Spleen (tissue), 11 donors: ENCODE results near the gene ABO. TPM values are rescaled to one million over a fixed set of nuclear protein-coding genes. Genes with fewer than 3 reads are reported as not detected.
"Not testable (repeated sequence)": the region's sequence is repeated elsewhere in the genome, so short reads cannot be mapped to it uniquely, and the experiment has no call there.

Source experiments
- DNase-seq: peaks from one replicate; pipeline ENCODE4 v3.0.0-alpha.2; 2020
- H3K27ac ChIP-seq, 8 donors: fragments of 200-600 bp; sonication (generic) in 7 of 8; 1 replicate in 4 of 8; 2 replicates in 4 of 8; pipeline versions ENCODE4 v1.5.0 to v1.8.0; 2016 to 2021; ENCODE audit warnings: inconsistent platforms in 4 of 8, mild to moderate bottlenecking in 4 of 8, moderate library complexity in 1 of 8
- H3K27me3 ChIP-seq, 7 donors: fragments of 200-600 bp; sonication (generic) in 6 of 7; replicated peaks in 1 of 7; 1 replicate in 4 of 7; 2 replicates in 3 of 7; pipeline versions ENCODE4 v1.5.0 to v1.8.0; 2016 to 2021; ENCODE audit warnings: inconsistent platforms in 3 of 7, mild to moderate bottlenecking in 1 of 7
- H3K36me3 ChIP-seq, 6 donors: fragments of 200-600 bp; sonication (generic) in 5 of 6; 1 replicate in 4 of 6; 2 replicates in 2 of 6; pipeline versions ENCODE4 v1.5.0 to v1.8.0; 2016 to 2021; ENCODE audit warnings: inconsistent platforms in 2 of 6
- H3K4me1 ChIP-seq, 6 donors: fragments of 200-600 bp; sonication (generic) in 5 of 6; 1 replicate in 3 of 6; 2 replicates in 3 of 6; pipeline versions ENCODE4 v1.5.0 to v1.8.0; 2016 to 2021; ENCODE audit warnings: inconsistent platforms in 3 of 6
- H3K4me3 ChIP-seq, 8 donors: fragments of 200-600 bp; sonication (generic) in 7 of 8; 1 replicate in 4 of 8; 2 replicates in 4 of 8; pipeline versions ENCODE4 v1.5.0 to v1.8.0; 2016 to 2021; ENCODE audit warnings: inconsistent platforms in 4 of 8, mild to moderate bottlenecking in 4 of 8, moderate library complexity in 2 of 8
- H3K9me3 ChIP-seq, 8 donors: fragments of 200-600 bp; sonication (generic) in 7 of 8; 1 replicate in 4 of 8; 2 replicates in 4 of 8; pipeline versions ENCODE4 v1.5.0 to v1.8.0; 2016 to 2021; ENCODE audit warnings: inconsistent platforms in 4 of 8
- CTCF ChIP-seq, 11 experiments: fragments of 200-600 bp in 7 of 11; fragments of 450-650 bp in 4 of 11; sonication (generic) in 4 of 11; IDR thresholded peaks in 8 of 11; conservative IDR thresholded peaks in 3 of 11; 1 replicate in 7 of 11; 2 replicates in 4 of 11; pipeline versions ENCODE4 v1.4.0 to v1.8.0; 2016 to 2021; ENCODE audit warnings: antibody characterized with exemption in 11 of 11, inconsistent platforms in 4 of 11, mild to moderate bottlenecking in 1 of 11
- POLR2A ChIP-seq, 3 donors: fragments of 450-650 bp; IDR thresholded peaks; one replicate each; pipeline ENCODE4 v1.5.1; 2017; ENCODE audit warnings: antibody characterized with exemption in 3 of 3, mild to moderate bottlenecking in 1 of 3
- POLR2AphosphoS5 ChIP-seq, 3 donors: sonication (generic); formaldehyde crosslinking; IDR thresholded peaks; one replicate each; pipeline ENCODE4 v1.5.1; 2017; ENCODE audit warnings: antibody characterized with exemption in 3 of 3
- WGBS, 5 donors: extraction: QIAGEN DNeasy Blood & Tissue Kit in 3 of 5; methylation state at CpG; one replicate each; pipeline versions ENCODE4 v1.1.5 to v1.1.7; 2013 to 2018; 5-methylcytosine and 5-hydroxymethylcytosine counted together
- intact Hi-C: fragments of 100-400 bp; cut with DNase I; formaldehyde crosslinking; loops from one replicate; pipeline ENCODE4 v1.15.0; 2023; ENCODE audit warnings: low total_unique reads
- polyA plus RNA-seq, 3 donors: library from polyadenylated mRNA; stranded (reverse); fragments of 200-250 nt; gene quantifications; one replicate each; pipeline ENCODE4 v1.2.1, GENCODE V29; 2013
- total RNA-seq, 7 donors: library from RNA; depleted of rRNA in 3 of 7; stranded (reverse); fragments of >200 nt in 3 of 7; fragmentation: NEBNext Ultra II Directional in 4 of 7; extraction: Animal tissue kit (Norgen Biotek cat#: 25700) in 4 of 7; gene quantifications; one replicate each; pipeline versions ENCODE4 v1.1.0 to v1.2.1, GENCODE V29; 2016 to 2021
- donor health status: healthy with polysubstance abuse.
- donor health status: DM: no; HTN: no; CAD: no; lungs with moderate emphysema.
- donor health status: DM: no; HTN: no; CAD: no.
- donor health status: Bipolar disorder and iron deficiency.
- donor health status: healthy.
- donor health status: DM: no; HTN: no; CAD: no.
- donor health status: DM: yes; HTN: yes; CAD: no.

Gene ABO
- total and polyA plus RNA-seq, 10 donors = 0.26 to 5.8 (median 2.3) TPM

DNA sequence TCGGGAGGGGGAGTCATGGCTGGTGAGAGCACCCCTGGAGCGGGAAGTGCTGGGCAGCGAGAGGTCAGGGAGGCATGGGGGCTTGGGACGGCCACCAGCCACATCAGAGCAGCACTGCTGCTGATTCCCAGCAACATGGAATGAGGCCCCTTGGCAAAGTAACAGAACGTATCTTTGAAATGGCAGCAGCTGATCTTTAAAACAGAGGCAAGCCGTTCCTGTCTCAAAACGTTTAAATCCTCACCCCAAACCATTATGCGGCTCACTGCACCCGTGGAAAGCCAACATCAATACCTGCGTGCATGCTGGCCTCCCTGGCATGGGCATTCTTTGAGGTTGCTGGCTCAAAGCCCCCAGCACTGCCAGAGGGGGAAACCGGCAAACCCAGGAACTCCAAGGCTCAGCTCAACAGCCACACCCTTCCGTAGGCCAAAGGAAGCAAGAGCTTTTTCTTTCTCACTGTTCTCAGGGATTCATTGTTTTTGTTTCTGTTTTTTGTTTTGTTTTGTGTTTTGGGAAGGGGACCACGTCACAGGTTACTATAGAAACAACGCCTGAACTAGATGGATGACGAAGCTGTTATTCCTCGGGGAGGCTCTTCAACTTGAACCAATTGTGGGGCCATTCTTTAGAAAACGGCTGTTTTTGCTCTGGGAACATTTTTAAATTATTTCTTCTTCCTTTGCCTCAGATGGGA is 37.8 kb downstream of the ABO start:
- Histone ChIP-seq H3K27ac (peak overlapping the region; percentile 36 to 81 (median 76)), H3K4me3 (peak overlapping the region in 1 of 8 donors; percentile 24), H3K27me3 (peaks cover 0 to 45% (median 0%) of the 10 kb centered on the region in 7 donors), H3K36me3 (no peaks in the 10 kb centered on the region), H3K4me1 (peaks cover 0 to 30% (median 20%) of the 10 kb centered on the region in 6 donors), H3K9me3 (no peaks in the 10 kb centered on the region)
- intact Hi-C loops = no loop called here
- peak; percentile 51 for DNase-seq
- no peak for TF ChIP-seq POLR2AphosphoS5 (IDR thresholded peaks at IDR 0.05)
- no peak for TF ChIP-seq POLR2A (IDR thresholded peaks at IDR 0.05)
- no peak for TF ChIP-seq CTCF (IDR thresholded peaks at IDR 0.05 in 8 of 11, conservative IDR thresholded peaks at IDR 0.05 in 3 of 11)
- WGBS, 5 donors = 66 to 77% (median 70%) methylated on average over 17 of the region's 17 CpGs

DNA sequence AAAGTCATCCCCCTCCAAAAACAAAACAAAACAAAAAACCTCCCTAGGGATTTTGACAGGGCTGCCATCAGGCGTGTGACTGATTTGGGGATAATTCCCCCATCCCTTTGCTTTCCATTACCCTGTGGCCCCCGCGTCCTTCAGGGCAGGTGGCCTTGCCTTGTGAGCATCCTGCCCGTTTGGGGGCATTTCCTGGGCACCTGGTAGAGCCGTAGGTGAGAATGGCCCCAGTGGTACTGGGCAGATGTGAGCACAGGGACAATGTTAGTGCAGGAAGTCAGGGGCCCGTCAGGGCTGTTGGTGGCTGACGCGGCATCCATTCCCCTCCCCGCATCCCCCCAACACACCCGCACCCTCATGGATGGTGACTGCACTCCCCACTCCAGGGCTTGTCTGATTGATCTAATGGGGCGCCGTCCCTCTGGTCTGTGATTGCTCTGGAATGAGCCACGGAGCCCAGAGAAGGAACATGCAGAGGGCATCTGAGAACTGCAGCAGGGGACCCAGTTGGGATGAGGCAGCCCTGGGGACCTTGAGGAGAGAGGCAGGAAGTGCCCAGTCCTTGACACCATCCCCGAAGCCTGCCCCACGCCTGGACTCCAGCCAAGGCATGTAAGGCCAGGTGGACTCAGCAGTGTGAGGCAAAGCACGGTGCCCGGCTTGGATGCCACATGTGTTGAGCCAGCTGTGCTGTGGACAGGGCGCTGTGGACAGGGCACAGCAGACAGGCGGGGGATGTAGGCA is 38.5 kb downstream of the ABO start:
- H3K9me3 ChIP-seq, H3K36me3 ChIP-seq, intact Hi-C loops: not testable (repeated sequence)
- 52 to 73% (median 61%) methylated on average over 13 to 19 of the region's 19 CpGs for WGBS, 5 donors
- peaks cover 0 to 30% (median 20%) of the 10 kb centered on the region in 6 donors for H3K4me1 ChIP-seq
- H3K4me3 ChIP-seq = peak overlapping the region in 1 of 8 donors; percentile 24
- H3K27me3 ChIP-seq = peaks cover 0 to 43% (median 0%) of the 10 kb centered on the region in 7 donors
- H3K27ac ChIP-seq = peak overlapping the region in 7 of 8 donors; percentile 36 to 81 (median 76)
- DNase-seq = peak; percentile 73
- peak; percentile 30 to 59 (median 49) for TF ChIP-seq POLR2AphosphoS5 (IDR thresholded peaks at IDR 0.05)

DNA sequence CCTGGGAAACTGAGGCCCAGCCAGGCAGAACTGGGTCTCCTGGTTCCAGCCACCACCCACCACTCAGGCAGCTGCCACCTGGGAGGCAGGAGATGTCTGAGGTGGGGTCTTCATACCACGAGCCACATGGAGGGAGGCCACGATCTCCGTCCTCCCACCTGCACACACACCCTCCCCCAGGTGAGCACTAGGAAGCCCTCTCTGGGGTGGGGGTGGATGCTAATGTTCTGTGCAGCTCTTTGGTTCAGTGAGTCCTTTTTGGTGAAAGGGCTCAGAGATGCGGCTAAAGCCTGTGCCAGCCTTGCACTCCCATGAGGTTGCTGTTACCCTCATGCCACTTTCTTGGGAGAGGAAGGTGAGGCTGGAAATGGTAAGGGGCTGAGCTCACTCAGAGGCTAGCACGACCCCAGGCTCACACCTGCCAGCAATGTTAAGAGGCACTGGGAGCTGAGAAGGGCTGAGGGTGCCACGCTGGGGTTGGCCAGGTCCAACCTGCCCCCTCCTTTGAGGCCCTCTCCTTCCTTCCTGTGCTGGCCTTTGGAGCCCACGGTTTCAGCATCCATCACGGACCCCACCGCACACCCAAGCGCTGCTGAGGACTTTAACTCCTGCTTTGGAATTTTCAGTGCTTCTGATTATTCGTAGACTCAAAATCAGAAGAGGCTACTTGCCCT is 39.3 kb downstream of the ABO start:
- Histone ChIP-seq H3K36me3 (no peaks in the 10 kb centered on the region), H3K4me1 (peaks cover 0 to 30% (median 20%) of the 10 kb centered on the region in 6 donors), H3K27ac (peak overlapping the region in 1 of 8 donors; percentile 16), H3K27me3 (peaks cover 0 to 43% (median 0%) of the 10 kb centered on the region in 7 donors), H3K4me3 (no peak overlapping the region), H3K9me3 (no peaks in the 10 kb centered on the region)
- intact Hi-C loops = no loop called here
- WGBS, 5 donors = 63 to 74% (median 67%) methylated on average over 10 to 11 of the region's 11 CpGs
- TF ChIP-seq POLR2A (IDR thresholded peaks at IDR 0.05) (no peak), POLR2AphosphoS5 (IDR thresholded peaks at IDR 0.05) (no peak), CTCF (IDR thresholded peaks at IDR 0.05 in 8 of 11, conservative IDR thresholded peaks at IDR 0.05 in 3 of 11) (no peak)
- peak; percentile 33 for DNase-seq

- 88 to 96% (median 93%) methylated on average over 17 to 31 of the region's 31 CpGs for WGBS, 5 donors
- no peaks in the 10 kb centered on the region for H3K9me3 ChIP-seq
- no peaks in the 10 kb centered on the region for H3K36me3 ChIP-seq
- TF ChIP-seq POLR2A (IDR thresholded peaks at IDR 0.05) (no peak), POLR2AphosphoS5 (IDR thresholded peaks at IDR 0.05) (no peak), CTCF (IDR thresholded peaks at IDR 0.05 in 8 of 11, conservative IDR thresholded peaks at IDR 0.05 in 3 of 11) (no peak)
- H3K27ac ChIP-seq = peak overlapping the region in 2 of 8 donors; percentile 14 to 26
- peaks cover 0 to 35% (median 0%) of the 10 kb centered on the region in 7 donors for H3K27me3 ChIP-seq
- peaks cover 0 to 30% (median 20%) of the 10 kb centered on the region in 6 donors for H3K4me1 ChIP-seq
- intact Hi-C loops = no loop called here
- DNase-seq = peak; percentile 59
- H3K4me3 ChIP-seq = no peak overlapping the region
Observed at GRCh38 chr9:133234577-133235322, 40.3 kb downstream of the ABO start.
